Left lung (tissue), 10 donors: ENCODE data around the gene STPG2. TPM values are rescaled to one million over a fixed set of nuclear protein-coding genes. Genes with fewer than 3 reads are reported as not detected.

Experiments used
- ATAC-seq: fragments of 200-7000 bp; cut with Tn5 transposase; one replicate; pipeline ENCODE4 v1.9.1; 2020; ENCODE audit warnings: moderate library complexity
- DNase-seq, 4 donors: peaks; one replicate each; pipeline ENCODE4 v3.0.0-alpha.2; 2013 to 2020
- H3K27ac ChIP-seq, 2 donors: fragments of 200-600 bp; sonication (generic) in 1 of 2; one replicate each; pipeline versions ENCODE4 v1.5.0 to v1.8.0; 2020 to 2021
- H3K27me3 ChIP-seq, 2 donors: fragments of 200-600 bp; sonication (generic) in 1 of 2; one replicate each; pipeline versions ENCODE4 v1.5.0 to v1.8.0; 2020 to 2021
- H3K36me3 ChIP-seq, 2 donors: fragments of 200-600 bp; sonication (generic) in 1 of 2; one replicate each; pipeline versions ENCODE4 v1.5.0 to v1.8.0; 2020 to 2021
- H3K4me1 ChIP-seq, 2 donors: fragments of 200-600 bp; one replicate each; pipeline ENCODE4 v1.8.0; 2021
- H3K4me3 ChIP-seq, 2 donors: fragments of 200-600 bp; sonication (generic) in 1 of 2; one replicate each; pipeline versions ENCODE4 v1.5.0 to v1.8.0; 2020 to 2021; ENCODE audit warnings: mild to moderate bottlenecking in 1 of 2
- H3K9me3 ChIP-seq, 2 donors: fragments of 200-600 bp; sonication (generic) in 1 of 2; one replicate each; pipeline versions ENCODE4 v1.5.0 to v1.8.0; 2020 to 2021
- intact Hi-C, 2 donors: fragments of 100-400 bp; cut with DNase I; formaldehyde crosslinking; loops; one replicate each; pipeline versions ENCODE4 v1.11.2 to v1.14.2; 2022
- polyA plus RNA-seq, 6 donors: library from polyadenylated mRNA; unstranded; fragments of 120-200 nt; gene quantifications; one replicate each; pipeline ENCODE4 v1.2.1, GENCODE V29; 2013; ENCODE audit not compliant: insufficient read length in 6 of 6
- total RNA-seq, 2 donors: library from RNA; stranded (reverse); fragmentation: NEBNext Ultra II Directional; extraction: Animal tissue kit (Norgen Biotek cat#: 25700); gene quantifications; one replicate each; pipeline ENCODE4 v1.2.1, GENCODE V29; 2021
- TF ChIP-seq, protein P1 (sequence below), 2 donors: fragments of 200-600 bp; sonication (generic) in 1 of 2; IDR thresholded peaks; one replicate each; pipeline versions ENCODE4 v1.5.0 to v1.8.0; 2021; ENCODE audit warnings: antibody characterized with exemption in 2 of 2
- donor health status: DM: no; HTN: yes; CAD: no.
- donor health status: DM: no; HTN: no; CAD: no.

STPG2 gene
- total and polyA plus RNA-seq, 8 donors = 0.13 to 0.76 (median 0.30) TPM

DNA sequence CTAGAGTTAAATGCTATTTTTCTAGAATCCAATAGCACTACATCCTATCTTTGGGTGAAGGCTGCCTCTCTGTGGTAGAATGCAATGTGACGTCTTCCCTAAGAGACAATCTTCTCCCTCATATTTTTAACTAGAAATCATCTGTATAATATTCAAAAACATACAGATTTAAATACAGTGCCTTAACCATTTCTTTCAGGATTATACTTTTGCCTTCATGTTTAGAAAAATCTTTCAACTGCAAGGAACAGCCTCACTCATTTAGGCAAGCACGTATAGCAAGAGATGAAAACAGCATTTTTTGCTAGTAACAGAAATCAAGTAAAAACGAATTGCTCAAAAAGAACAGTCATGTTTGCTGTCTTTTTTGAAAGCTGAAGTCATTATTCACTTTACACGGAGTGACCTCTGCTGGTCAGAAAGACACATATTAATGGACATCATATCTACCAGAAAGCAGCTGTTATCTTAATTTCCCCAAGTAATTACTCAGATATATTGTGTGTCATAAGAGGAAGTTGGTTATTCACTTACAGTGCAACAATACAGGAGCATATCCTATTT, 422.3 kb downstream of the STPG2 start:
- Histone ChIP-seq H3K27me3 (no peaks in the 10 kb centered on the region), H3K36me3 (no peaks in the 10 kb centered on the region), H3K9me3 (no peaks in the 10 kb centered on the region), H3K27ac (no peak overlapping the region), H3K4me1 (no peaks in the 10 kb centered on the region), H3K4me3 (no peak overlapping the region)
- TF ChIP-seq, protein P1, sequence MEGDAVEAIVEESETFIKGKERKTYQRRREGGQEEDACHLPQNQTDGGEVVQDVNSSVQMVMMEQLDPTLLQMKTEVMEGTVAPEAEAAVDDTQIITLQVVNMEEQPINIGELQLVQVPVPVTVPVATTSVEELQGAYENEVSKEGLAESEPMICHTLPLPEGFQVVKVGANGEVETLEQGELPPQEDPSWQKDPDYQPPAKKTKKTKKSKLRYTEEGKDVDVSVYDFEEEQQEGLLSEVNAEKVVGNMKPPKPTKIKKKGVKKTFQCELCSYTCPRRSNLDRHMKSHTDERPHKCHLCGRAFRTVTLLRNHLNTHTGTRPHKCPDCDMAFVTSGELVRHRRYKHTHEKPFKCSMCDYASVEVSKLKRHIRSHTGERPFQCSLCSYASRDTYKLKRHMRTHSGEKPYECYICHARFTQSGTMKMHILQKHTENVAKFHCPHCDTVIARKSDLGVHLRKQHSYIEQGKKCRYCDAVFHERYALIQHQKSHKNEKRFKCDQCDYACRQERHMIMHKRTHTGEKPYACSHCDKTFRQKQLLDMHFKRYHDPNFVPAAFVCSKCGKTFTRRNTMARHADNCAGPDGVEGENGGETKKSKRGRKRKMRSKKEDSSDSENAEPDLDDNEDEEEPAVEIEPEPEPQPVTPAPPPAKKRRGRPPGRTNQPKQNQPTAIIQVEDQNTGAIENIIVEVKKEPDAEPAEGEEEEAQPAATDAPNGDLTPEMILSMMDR (IDR thresholded peaks at IDR 0.05) = no peak
- peak in 2 of 4 donors; percentile 14 to 15 for DNase-seq
- intact Hi-C loops = no loop called here
- no peak for ATAC-seq

DNA sequence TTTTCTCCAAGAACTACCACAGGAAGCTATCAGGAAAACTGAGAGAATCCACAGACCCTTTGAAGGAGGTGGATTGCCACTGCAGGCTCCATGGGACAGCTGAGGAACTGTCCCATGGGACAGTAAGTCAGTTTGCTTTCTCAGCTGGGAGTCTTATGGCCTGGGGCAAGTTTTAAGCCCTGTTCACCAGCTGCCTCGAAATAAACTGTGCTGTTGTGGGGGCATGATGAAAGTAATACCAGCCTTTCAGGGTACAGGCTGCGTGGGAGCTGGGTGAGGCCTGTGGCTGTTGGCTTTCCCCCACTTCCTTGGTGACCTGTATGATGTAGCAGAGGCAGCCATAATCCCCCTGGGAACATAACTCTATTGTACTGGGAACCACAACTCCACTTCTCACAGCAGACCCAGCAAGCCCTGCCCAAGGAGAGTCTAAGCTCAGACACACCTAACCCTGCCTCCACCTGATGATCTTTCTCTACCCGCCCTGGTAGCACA, 452.1 kb downstream of the STPG2 start:
- TF ChIP-seq, protein P1 (IDR thresholded peaks at IDR 0.05) = no peak
- peaks cover 0 to 50% of the 10 kb centered on the region in 2 donors for H3K9me3 ChIP-seq
- intact Hi-C loops = no loop called here
- H3K36me3 ChIP-seq = no peaks in the 10 kb centered on the region
- H3K4me1 ChIP-seq = no peaks in the 10 kb centered on the region
- ATAC-seq = no peak
- no peak overlapping the region for H3K27ac ChIP-seq
- H3K4me3 ChIP-seq = no peak overlapping the region
- no peaks in the 10 kb centered on the region for H3K27me3 ChIP-seq
- no peak for DNase-seq

DNA sequence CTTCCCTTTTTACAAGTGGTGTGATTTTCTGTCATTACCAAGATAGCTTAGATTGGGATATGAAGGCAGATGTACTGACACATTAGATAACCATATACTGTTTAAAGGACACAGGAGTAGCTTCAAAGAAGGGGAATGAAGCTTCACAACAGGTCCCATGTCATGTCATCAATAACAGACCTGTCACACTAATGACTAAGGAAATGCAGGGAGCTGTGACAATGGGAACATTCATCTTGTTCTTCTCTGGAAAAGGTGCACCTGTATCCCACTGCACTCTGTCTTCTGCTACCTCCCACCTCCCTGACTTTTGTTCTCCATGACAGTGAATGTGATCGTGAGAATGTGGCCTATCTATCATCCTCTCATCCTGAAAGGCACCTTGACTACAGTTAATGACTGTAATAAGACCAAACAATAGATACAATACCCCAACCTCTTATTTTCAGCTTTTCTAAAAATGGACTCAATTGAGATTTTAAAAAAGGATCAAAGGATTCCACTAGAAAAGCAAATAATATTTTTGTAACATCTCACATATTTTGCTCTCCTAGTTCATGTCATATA, 472.5 kb downstream of the STPG2 start:
- no peak for ATAC-seq
- Histone ChIP-seq H3K9me3 (peaks cover 0 to 7% of the 10 kb centered on the region in 2 donors), H3K27ac (no peak overlapping the region), H3K4me1 (no peaks in the 10 kb centered on the region), H3K27me3 (no peaks in the 10 kb centered on the region), H3K4me3 (no peak overlapping the region), H3K36me3 (no peaks in the 10 kb centered on the region)
- TF ChIP-seq, protein P1 (IDR thresholded peaks at IDR 0.05) = no peak
- no peak for DNase-seq
- intact Hi-C loops = no loop called here

DNA sequence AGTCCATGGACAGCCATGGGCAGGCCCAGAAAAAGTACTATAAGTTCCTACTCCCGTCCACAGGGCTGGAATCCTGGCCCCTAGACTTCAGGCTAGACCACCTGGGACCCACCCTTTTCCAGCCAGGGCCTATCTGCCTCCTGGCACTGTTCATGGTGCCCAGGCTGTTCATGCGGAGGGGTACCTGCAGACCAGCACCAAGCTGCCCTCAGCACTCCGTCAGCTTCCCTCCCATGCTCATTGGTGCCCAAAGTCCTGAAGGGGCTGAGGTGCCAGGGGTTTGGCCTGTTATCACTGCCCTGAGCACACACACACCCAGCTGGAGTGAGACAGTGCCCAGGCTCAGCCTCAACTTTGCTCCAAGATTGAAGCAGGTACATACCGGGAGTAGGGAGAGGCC, 477.7 kb downstream of the STPG2 start:
- intact Hi-C loops = no loop called here
- no peaks in the 10 kb centered on the region for H3K4me1 ChIP-seq
- H3K36me3 ChIP-seq = no peaks in the 10 kb centered on the region
- H3K27me3 ChIP-seq = no peaks in the 10 kb centered on the region
- ATAC-seq (no peak), DNase-seq (peak in 1 of 4 donors; percentile 37)
- TF ChIP-seq, protein P1 (IDR thresholded peaks at IDR 0.05) = no peak
- H3K9me3 ChIP-seq = peaks cover 0 to 17% of the 10 kb centered on the region in 2 donors
- H3K4me3 ChIP-seq = no peak overlapping the region
- no peak overlapping the region for H3K27ac ChIP-seq

DNA sequence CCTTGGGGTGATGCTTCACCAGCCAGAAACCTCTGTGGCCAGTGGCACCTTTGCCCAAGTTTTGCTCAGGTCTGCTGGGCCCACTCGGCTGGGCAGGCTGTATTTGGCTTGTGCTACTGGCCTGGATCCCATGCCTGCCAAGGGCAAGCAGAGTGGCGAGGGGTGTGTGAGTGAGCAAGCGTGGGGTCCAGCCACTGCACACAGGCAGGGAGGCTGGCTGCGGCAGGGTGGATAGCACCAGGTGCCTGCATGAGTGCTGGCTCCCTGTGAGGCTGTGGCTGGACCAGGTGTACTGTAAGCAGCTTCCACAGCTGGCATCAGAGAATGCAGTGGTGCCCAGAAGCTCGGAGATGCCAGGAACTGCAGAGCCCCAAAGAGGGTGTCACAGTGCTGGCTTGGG, 478.5 kb downstream of the STPG2 start:
- no peak for ATAC-seq
- intact Hi-C loops = no loop called here
- H3K4me3 ChIP-seq = no peak overlapping the region
- DNase-seq = peak in 1 of 4 donors; percentile 47
- H3K36me3 ChIP-seq = no peaks in the 10 kb centered on the region
- no peak overlapping the region for H3K27ac ChIP-seq
- TF ChIP-seq, protein P1 (IDR thresholded peaks at IDR 0.05) = no peak
- peaks cover 0 to 17% of the 10 kb centered on the region in 2 donors for H3K9me3 ChIP-seq
- H3K27me3 ChIP-seq = no peaks in the 10 kb centered on the region
- no peaks in the 10 kb centered on the region for H3K4me1 ChIP-seq
